DND-41 (cell line): Measurements from ENCODE around the gene NAT9.

Experiments used
- ATAC-seq: fragments of 200-7000 bp; cut with Tn5 transposase; 3 replicates; pipeline ENCODE4 v1.9.1; 2021; ENCODE audit warnings: low read depth; ENCODE audit not compliant: insufficient read depth
- DNase-seq: peaks from one replicate; pipeline ENCODE4 v3.0.0-alpha.2; 2020
- H2AFZ ChIP-seq: 2 replicates; pipeline ENCODE4 v1.6.0; 2012; ENCODE audit warnings: low read depth, low read length
- H3K27ac ChIP-seq: 2 replicates; pipeline ENCODE4 v1.5.1; 2012; ENCODE audit warnings: low read length, inconsistent platforms
- H3K27me3 ChIP-seq: fragments of 200-600 bp; sonication (generic); 2 replicates; pipeline ENCODE4 v1.6.0; 2012; ENCODE audit warnings: low read length, mild to moderate bottlenecking, inconsistent platforms; ENCODE audit not compliant: insufficient read depth, poor library complexity
- H3K36me3 ChIP-seq: 2 replicates; pipeline ENCODE4 v1.5.1; 2012; ENCODE audit warnings: low read length, inconsistent platforms; ENCODE audit not compliant: insufficient read depth
- H3K4me1 ChIP-seq: 2 replicates; pipeline ENCODE4 v1.5.1; 2012; ENCODE audit warnings: mild to moderate bottlenecking, low read length; ENCODE audit not compliant: insufficient read depth
- H3K4me2 ChIP-seq: 2 replicates; pipeline ENCODE4 v1.6.0; 2012; ENCODE audit warnings: mild to moderate bottlenecking, moderate library complexity, low read length, inconsistent platforms; ENCODE audit not compliant: insufficient read depth
- H3K4me3 ChIP-seq, 2 experiments: fragments of 200-600 bp in 1 of 2; shearing (Covaris generic) in 1 of 2; 2 replicates each; pipeline ENCODE4 v1.5.1; 2012 to 2016; ENCODE audit warnings: inconsistent platforms in 2 of 2, low read length in 2 of 2, mild to moderate bottlenecking in 2 of 2, low read depth in 1 of 2, moderate library complexity in 1 of 2
- H3K79me2 ChIP-seq: 2 replicates; pipeline ENCODE4 v1.6.0; 2012; ENCODE audit warnings: low read length, inconsistent platforms; ENCODE audit not compliant: insufficient read depth
- H3K9ac ChIP-seq: 2 replicates; pipeline ENCODE4 v1.6.0; 2012; ENCODE audit warnings: low read depth, mild to moderate bottlenecking, inconsistent platforms, low read length, moderate library complexity
- H3K9me3 ChIP-seq: 2 replicates; pipeline ENCODE4 v1.5.1; 2012; ENCODE audit warnings: low read length, moderate library complexity, mild to moderate bottlenecking, inconsistent platforms; ENCODE audit not compliant: insufficient read depth, severe bottlenecking
- H4K20me1 ChIP-seq: 2 replicates; pipeline ENCODE4 v1.6.0; 2012; ENCODE audit warnings: low read length; ENCODE audit not compliant: insufficient read depth
- EZH2 ChIP-seq: IDR thresholded peaks from 3 replicates; pipeline ENCODE4 v1.6.1; 2012; ENCODE audit warnings: borderline replicate concordance, low read depth, mild to moderate bottlenecking, moderate library complexity, low read length, inconsistent platforms; ENCODE audit not compliant: severe bottlenecking
- TF ChIP-seq, protein P1 (sequence below): IDR thresholded peaks from 2 replicates; pipeline ENCODE4 v1.5.1; 2012; ENCODE audit warnings: borderline replicate concordance, low read length, moderate library complexity, mild to moderate bottlenecking; ENCODE audit not compliant: poor library complexity, severe bottlenecking; ENCODE audit errors: extremely low read depth

NAT9 gene

GRCh38 chr17:74749279-74750038 lies 26.7 kb downstream of the NAT9 start:
- Histone ChIP-seq H3K79me2 (peaks cover 69% of the 10 kb centered on the region), H3K4me3 (peak overlapping the region; percentile 94 to 99)
- peak; percentile 30 for ATAC-seq

GRCh38 chr17:74748529-74749278 lies 27.4 kb downstream of the NAT9 start, which contains the start of gene NHERF1:
TSS of gene NHERF1 (plus strand) at chr17:74748628. CDS start at chr17:74748847, 219 bp downstream.
- Histone ChIP-seq H3K27ac (peak within 1 kb of the TSS; percentile 92), H3K4me3 (peak within 1 kb of the TSS; percentile 94 to 99), H3K79me2 (peaks cover 63% of the 10 kb centered on the region), H2AFZ (peak within 1 kb of the TSS; percentile 74), H3K9me3 (no peaks in the 10 kb centered on the region), H3K27me3 (no peaks in the 10 kb centered on the region), H4K20me1 (peaks cover 52% of the 10 kb centered on the region), H3K4me1 (peaks cover 69% of the 10 kb centered on the region), H3K4me2 (peak within 1 kb of the TSS; percentile 100), H3K9ac (peak within 1 kb of the TSS; percentile 98), H3K36me3 (peaks cover 50% of the 10 kb centered on the region)
- TF ChIP-seq, protein P1, sequence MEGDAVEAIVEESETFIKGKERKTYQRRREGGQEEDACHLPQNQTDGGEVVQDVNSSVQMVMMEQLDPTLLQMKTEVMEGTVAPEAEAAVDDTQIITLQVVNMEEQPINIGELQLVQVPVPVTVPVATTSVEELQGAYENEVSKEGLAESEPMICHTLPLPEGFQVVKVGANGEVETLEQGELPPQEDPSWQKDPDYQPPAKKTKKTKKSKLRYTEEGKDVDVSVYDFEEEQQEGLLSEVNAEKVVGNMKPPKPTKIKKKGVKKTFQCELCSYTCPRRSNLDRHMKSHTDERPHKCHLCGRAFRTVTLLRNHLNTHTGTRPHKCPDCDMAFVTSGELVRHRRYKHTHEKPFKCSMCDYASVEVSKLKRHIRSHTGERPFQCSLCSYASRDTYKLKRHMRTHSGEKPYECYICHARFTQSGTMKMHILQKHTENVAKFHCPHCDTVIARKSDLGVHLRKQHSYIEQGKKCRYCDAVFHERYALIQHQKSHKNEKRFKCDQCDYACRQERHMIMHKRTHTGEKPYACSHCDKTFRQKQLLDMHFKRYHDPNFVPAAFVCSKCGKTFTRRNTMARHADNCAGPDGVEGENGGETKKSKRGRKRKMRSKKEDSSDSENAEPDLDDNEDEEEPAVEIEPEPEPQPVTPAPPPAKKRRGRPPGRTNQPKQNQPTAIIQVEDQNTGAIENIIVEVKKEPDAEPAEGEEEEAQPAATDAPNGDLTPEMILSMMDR = peak; percentile 31
- no peak for TF ChIP-seq EZH2
- ATAC-seq = peak; percentile 85
- peak; percentile 95 for DNase-seq

More at GRCh38 chr17:74749279-74750038, 26.7 kb downstream of the NAT9 start:
- Histone ChIP-seq H3K27me3 (no peaks in the 10 kb centered on the region), H3K9me3 (no peaks in the 10 kb centered on the region), H3K4me1 (peaks cover 61% of the 10 kb centered on the region), H2AFZ (peak overlapping the region; percentile 74; the same call in 1 of the 2 replicates), H3K9ac (peak overlapping the region; percentile 98), H3K27ac (peak overlapping the region; percentile 92), H3K4me2 (peak overlapping the region; percentile 100), H3K36me3 (peaks cover 53% of the 10 kb centered on the region), H4K20me1 (peaks cover 57% of the 10 kb centered on the region)
- TF ChIP-seq EZH2 = no peak
- TF ChIP-seq, protein P1 = no peak
- DNase-seq = peak; percentile 68

DNA sequence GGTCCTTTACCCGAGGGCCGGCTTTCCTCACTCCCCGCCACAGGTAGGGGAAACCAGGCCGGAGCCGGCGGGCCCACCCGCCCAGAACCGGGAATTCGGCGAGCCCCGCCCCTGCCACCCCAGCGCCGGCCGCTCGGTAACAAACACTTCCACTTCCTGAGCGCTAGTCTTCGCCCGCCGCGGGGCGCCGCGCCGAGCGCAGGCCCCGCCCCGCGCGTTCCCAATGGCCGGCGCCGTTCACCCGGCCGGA lies 27.9 kb downstream of the NAT9 start:
- H3K4me3 ChIP-seq = peak overlapping the region; percentile 18 to 94; a peak in 3 of 4 replicates
- no peaks in the 10 kb centered on the region for H3K9me3 ChIP-seq
- H3K4me1 ChIP-seq = peaks cover 69% of the 10 kb centered on the region
- DNase-seq (no peak), ATAC-seq (no peak)
- peaks cover 45% of the 10 kb centered on the region for H3K36me3 ChIP-seq
- H3K27me3 ChIP-seq = no peaks in the 10 kb centered on the region
- peaks cover 58% of the 10 kb centered on the region for H3K79me2 ChIP-seq
- peaks cover 47% of the 10 kb centered on the region for H4K20me1 ChIP-seq
- peak overlapping the region; percentile 79 for H3K27ac ChIP-seq
- 0 out of 2 replicates have a peak overlapping the region, but pooled peaks have one; percentile 20 for H2AFZ ChIP-seq
- peak overlapping the region; percentile 100 for H3K4me2 ChIP-seq
- peak overlapping the region; percentile 98 for H3K9ac ChIP-seq
- TF ChIP-seq EZH2 = no peak
- TF ChIP-seq, protein P1 = peak; percentile 4
